ENCODE data around the gene SLC8A1.

SLC8A1 gene

GRCh38 chr2:40439473-40439872 is 12.4 kb downstream of the SLC8A1 start:
- TF ChIP-seq CTCF (IDR thresholded peaks at IDR 0.05) = no peak
- DNase-seq (ENCODE audit: low spot score) = no peak
- no peak overlapping the region for H3K4me3 ChIP-seq
- H3K27ac ChIP-seq = no peak overlapping the region

- no peak overlapping the region for H3K4me3 ChIP-seq
- no peak for TF ChIP-seq CTCF (IDR thresholded peaks at IDR 0.05)
- peak overlapping the region in 1 of 2 donors; percentile 79 for H3K27ac ChIP-seq
- DNase-seq (ENCODE audit: low spot score) = no peak
Measured at GRCh38 chr2:40436093-40436475, 15.8 kb downstream of the SLC8A1 start.

- Histone ChIP-seq H3K27ac (peak overlapping the region; percentile 31 to 79), H3K4me3 (peak overlapping the region; percentile 1)
- no peak for DNase-seq (ENCODE audit: low spot score)
- TF ChIP-seq CTCF (IDR thresholded peaks at IDR 0.05) = no peak
Measured at GRCh38 chr2:40435426-40436092, 16.3 kb downstream of the SLC8A1 start.

- no peak for TF ChIP-seq CTCF (IDR thresholded peaks at IDR 0.05)
- peak; percentile 80 for DNase-seq (ENCODE audit: low spot score)
- H3K4me3 ChIP-seq = peak overlapping the region; percentile 1
- peak overlapping the region; percentile 31 to 79 for H3K27ac ChIP-seq
Measured at GRCh38 chr2:40434731-40435271, 17.1 kb downstream of the SLC8A1 start.

- DNase-seq (ENCODE audit: low spot score) = no peak
- H3K4me3 ChIP-seq = no peak overlapping the region
- no peak for TF ChIP-seq CTCF (IDR thresholded peaks at IDR 0.05)
- peak overlapping the region in 1 of 2 donors; percentile 58 for H3K27ac ChIP-seq
Measured at GRCh38 chr2:40433736-40434135, 18.2 kb downstream of the SLC8A1 start.

GRCh38 chr2:40432921-40433483 is 18.9 kb downstream of the SLC8A1 start:
- no peak for TF ChIP-seq CTCF (IDR thresholded peaks at IDR 0.05)
- H3K27ac ChIP-seq = peak overlapping the region in 1 of 2 donors; percentile 58

GRCh38 chr2:40431600-40431955 is 20.3 kb downstream of the SLC8A1 start:
- no peak overlapping the region for H3K4me3 ChIP-seq
- peak overlapping the region in 1 of 2 donors; percentile 67 for H3K27ac ChIP-seq
- DNase-seq (ENCODE audit: low spot score) = no peak
- TF ChIP-seq CTCF (IDR thresholded peaks at IDR 0.05) = no peak

More at GRCh38 chr2:40432921-40433483, 18.9 kb downstream of the SLC8A1 start:
- DNase-seq (ENCODE audit: low spot score) = no peak
- H3K4me3 ChIP-seq = no peak overlapping the region

All from coronary artery (tissue), 2 donors.